ENCODE measurements around the gene PLEKHG1.

DNA sequence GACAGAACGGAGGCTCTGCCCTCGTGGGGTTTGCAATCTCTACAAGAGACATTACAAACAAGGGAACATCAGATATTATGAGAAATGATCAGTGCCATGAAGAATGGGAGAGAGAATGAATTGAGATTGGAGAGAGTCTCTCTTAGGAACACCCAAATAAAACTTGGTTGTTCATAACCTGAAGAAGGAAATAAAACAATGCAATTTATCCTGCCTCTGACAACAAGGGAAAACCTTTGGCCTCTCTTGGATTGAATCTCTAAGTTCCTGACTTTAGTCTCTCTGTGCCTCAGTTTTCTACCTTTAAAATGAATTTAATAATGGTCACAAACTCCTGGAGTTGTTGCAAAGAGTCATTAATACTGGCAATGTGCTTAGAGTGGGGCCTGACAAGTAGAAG lies 21.1 kb downstream of the PLEKHG1 start:
- TF ChIP-seq NFRKB (IDR thresholded peaks at IDR 0.05) = no peak
- TF ChIP-seq, protein P1, sequence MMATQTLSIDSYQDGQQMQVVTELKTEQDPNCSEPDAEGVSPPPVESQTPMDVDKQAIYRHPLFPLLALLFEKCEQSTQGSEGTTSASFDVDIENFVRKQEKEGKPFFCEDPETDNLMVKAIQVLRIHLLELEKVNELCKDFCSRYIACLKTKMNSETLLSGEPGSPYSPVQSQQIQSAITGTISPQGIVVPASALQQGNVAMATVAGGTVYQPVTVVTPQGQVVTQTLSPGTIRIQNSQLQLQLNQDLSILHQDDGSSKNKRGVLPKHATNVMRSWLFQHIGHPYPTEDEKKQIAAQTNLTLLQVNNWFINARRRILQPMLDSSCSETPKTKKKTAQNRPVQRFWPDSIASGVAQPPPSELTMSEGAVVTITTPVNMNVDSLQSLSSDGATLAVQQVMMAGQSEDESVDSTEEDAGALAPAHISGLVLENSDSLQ (IDR thresholded peaks at IDR 0.05) = no peak
- no peak for TF ChIP-seq BHLHE40 (IDR thresholded peaks at IDR 0.05; ENCODE audit: borderline replicate concordance)
- no peak for TF ChIP-seq SP1 (IDR thresholded peaks at IDR 0.05)
- no peak for TF ChIP-seq FOXA1 (IDR thresholded peaks at IDR 0.05)
- TF ChIP-seq TARDBP (IDR thresholded peaks at IDR 0.05) = no peak
- no peak for TF ChIP-seq ELF4 (IDR thresholded peaks at IDR 0.05)

Measured in HEK293T (cell line).